ENCODE measurements around the gene AP5Z1. TPM values are rescaled to one million over a fixed set of nuclear protein-coding genes. Genes with fewer than 3 reads are reported as not detected.
A peak's percentile ranks its signal among the peaks of the same experiment; 100 is the strongest.

Gene AP5Z1
- total and polyA plus RNA-seq, 2 donors (not counting 1 experiment from before 2014, with no cell fraction given) = 11.1 to 32.2 TPM

DNA sequence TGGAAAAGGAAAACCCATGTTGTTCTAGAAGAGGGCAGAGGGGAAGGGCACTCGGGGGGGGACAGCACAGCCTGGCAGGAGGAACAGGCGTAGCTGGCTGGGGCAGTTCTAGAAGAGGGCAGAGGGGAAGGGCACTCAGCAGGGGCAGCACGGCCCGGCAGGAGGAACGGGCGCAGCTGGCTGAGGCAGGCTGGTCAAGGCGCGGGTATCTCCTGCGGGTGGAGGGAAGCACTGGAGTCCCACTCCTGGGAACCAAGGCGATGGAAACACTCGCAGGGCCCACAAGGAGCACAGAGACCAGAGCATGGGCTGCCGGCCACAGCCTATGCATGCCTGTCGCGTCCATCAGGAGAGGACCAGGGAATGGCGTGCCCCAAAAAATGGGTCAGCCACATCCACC lies 49.7 kb downstream of the AP5Z1 start:
- H3K36me3 ChIP-seq (ENCODE audit: control insufficient read depth, insufficient read depth, low read length) = no peaks in the 10 kb centered on the region
- H3K9ac ChIP-seq (ENCODE audit: insufficient read depth, low read length) = no peak overlapping the region
- H3K4me3 ChIP-seq (replicated peaks in 1 of 4; ENCODE audit: control extremely low read depth in 1 of 4, insufficient read depth in 1 of 4, low read depth in 3 of 4, low read length in 4 of 4) = no peak overlapping the region
- no peak for DNase-seq (ENCODE audit: low read depth in 2 of 2)
- no peak overlapping the region for H3K27ac ChIP-seq (ENCODE audit: insufficient read depth, low read length)
- no peak overlapping the region for H3K4me2 ChIP-seq (ENCODE audit: extremely low read depth, insufficient read depth, low read length)
- H3K27me3 ChIP-seq (ENCODE audit: control insufficient read depth, insufficient read depth, low read length) = no peaks in the 10 kb centered on the region
- H3K9me3 ChIP-seq (ENCODE audit: control insufficient read depth, insufficient read depth, low read depth, low read length) = no peaks in the 10 kb centered on the region
- TF ChIP-seq EZH2 (IDR thresholded peaks at IDR 0.05; ENCODE audit: low read length, missing control alignments) = no peak
- TF ChIP-seq, protein P1, sequence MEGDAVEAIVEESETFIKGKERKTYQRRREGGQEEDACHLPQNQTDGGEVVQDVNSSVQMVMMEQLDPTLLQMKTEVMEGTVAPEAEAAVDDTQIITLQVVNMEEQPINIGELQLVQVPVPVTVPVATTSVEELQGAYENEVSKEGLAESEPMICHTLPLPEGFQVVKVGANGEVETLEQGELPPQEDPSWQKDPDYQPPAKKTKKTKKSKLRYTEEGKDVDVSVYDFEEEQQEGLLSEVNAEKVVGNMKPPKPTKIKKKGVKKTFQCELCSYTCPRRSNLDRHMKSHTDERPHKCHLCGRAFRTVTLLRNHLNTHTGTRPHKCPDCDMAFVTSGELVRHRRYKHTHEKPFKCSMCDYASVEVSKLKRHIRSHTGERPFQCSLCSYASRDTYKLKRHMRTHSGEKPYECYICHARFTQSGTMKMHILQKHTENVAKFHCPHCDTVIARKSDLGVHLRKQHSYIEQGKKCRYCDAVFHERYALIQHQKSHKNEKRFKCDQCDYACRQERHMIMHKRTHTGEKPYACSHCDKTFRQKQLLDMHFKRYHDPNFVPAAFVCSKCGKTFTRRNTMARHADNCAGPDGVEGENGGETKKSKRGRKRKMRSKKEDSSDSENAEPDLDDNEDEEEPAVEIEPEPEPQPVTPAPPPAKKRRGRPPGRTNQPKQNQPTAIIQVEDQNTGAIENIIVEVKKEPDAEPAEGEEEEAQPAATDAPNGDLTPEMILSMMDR (conservative IDR thresholded peaks at IDR 0.05 in 1 of 2, IDR thresholded peaks at IDR 0.05 in 1 of 2; ENCODE audit: low read depth in 1 of 2, low read length in 2 of 2) = no peak
- H4K20me1 ChIP-seq (ENCODE audit: control insufficient read depth, extremely low read depth, insufficient read depth, low read length) = no peaks in the 10 kb centered on the region
- no peaks in the 10 kb centered on the region for H3K79me2 ChIP-seq (ENCODE audit: control insufficient read depth, insufficient read depth, low read length)
- no peak overlapping the region for H2AFZ ChIP-seq (ENCODE audit: low read length)
- H3K4me1 ChIP-seq (ENCODE audit: control insufficient read depth, extremely low read depth, insufficient read depth, low read length) = no peaks in the 10 kb centered on the region

DNA sequence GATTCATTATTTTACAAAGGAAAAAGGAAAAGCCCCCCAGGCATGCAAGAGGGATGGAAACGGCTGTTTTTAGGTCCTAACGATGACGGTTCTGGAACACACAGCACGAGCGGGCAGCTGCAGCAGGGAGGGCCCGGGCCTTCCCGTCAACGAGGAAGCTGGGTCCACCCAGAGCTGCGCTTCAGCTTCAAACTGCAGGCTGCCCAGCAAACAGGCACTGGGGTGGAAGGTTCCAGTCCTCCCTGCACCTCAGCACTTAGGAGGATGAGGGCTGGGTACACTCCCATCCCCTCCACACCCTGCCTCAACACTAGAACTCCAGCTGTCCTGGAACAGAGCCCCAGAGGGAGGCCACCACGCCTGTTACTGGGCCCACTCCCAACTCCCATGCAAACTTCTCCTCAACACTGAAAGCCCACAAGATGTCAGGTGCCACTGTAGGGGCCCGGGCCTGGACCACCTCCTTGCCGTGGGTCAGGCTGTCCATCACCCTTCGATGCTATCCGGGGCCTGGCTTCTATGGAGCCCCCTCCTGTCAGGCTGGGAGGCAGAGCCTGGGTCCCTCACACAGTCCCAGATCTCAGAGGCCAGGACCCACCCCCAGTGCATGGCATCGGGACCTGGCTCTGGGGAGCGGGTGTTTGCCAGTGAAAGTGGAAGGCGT lies 53.4 kb downstream of the AP5Z1 start:
- H3K4me3 ChIP-seq (replicated peaks in 1 of 4; ENCODE audit: control extremely low read depth in 1 of 4, insufficient read depth in 1 of 4, low read depth in 3 of 4, low read length in 4 of 4) = no peak overlapping the region
- no peak overlapping the region for H2AFZ ChIP-seq (ENCODE audit: low read length)
- H3K4me1 ChIP-seq (ENCODE audit: control insufficient read depth, extremely low read depth, insufficient read depth, low read length) = no peaks in the 10 kb centered on the region
- DNase-seq (ENCODE audit: low read depth in 2 of 2) = no peak
- no peaks in the 10 kb centered on the region for H3K9me3 ChIP-seq (ENCODE audit: control insufficient read depth, insufficient read depth, low read depth, low read length)
- no peak overlapping the region for H3K9ac ChIP-seq (ENCODE audit: insufficient read depth, low read length)
- H3K27me3 ChIP-seq (ENCODE audit: control insufficient read depth, insufficient read depth, low read length) = no peaks in the 10 kb centered on the region
- H3K79me2 ChIP-seq (ENCODE audit: control insufficient read depth, insufficient read depth, low read length) = no peaks in the 10 kb centered on the region
- no peak overlapping the region for H3K27ac ChIP-seq (ENCODE audit: insufficient read depth, low read length)
- no peaks in the 10 kb centered on the region for H3K36me3 ChIP-seq (ENCODE audit: control insufficient read depth, insufficient read depth, low read length)
- TF ChIP-seq, protein P1 (conservative IDR thresholded peaks at IDR 0.05 in 1 of 2, IDR thresholded peaks at IDR 0.05 in 1 of 2; ENCODE audit: low read depth in 1 of 2, low read length in 2 of 2) = no peak
- TF ChIP-seq EZH2 (IDR thresholded peaks at IDR 0.05; ENCODE audit: low read length, missing control alignments) = no peak
- H3K4me2 ChIP-seq (ENCODE audit: extremely low read depth, insufficient read depth, low read length) = no peak overlapping the region
- H4K20me1 ChIP-seq (ENCODE audit: control insufficient read depth, extremely low read depth, insufficient read depth, low read length) = no peaks in the 10 kb centered on the region

DNA sequence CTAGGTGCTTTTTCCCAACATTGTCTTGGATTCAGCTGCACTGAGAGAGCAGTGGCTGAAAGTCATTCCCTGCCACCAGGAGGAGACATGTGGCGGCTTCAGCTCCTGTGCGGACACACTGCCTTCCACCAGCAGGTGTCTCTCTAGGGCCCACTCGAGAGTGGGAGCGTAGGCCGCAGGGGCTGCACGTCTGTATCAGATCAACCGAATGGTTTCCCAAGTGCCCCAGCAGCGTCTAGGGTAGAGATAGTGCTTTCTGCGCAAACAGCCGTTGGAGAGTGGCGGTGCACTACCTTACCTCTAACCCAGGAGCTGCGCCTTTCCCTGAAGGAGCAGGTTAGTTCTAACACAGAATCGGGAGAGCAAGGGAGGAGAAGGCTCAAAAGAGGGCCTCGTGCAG lies 54.8 kb downstream of the AP5Z1 start:
- Histone ChIP-seq H3K9me3 (ENCODE audit: control insufficient read depth, insufficient read depth, low read depth, low read length) (no peaks in the 10 kb centered on the region), H3K79me2 (ENCODE audit: control insufficient read depth, insufficient read depth, low read length) (no peaks in the 10 kb centered on the region), H4K20me1 (ENCODE audit: control insufficient read depth, extremely low read depth, insufficient read depth, low read length) (no peaks in the 10 kb centered on the region), H3K9ac (ENCODE audit: insufficient read depth, low read length) (no peak overlapping the region), H2AFZ (ENCODE audit: low read length) (no peak overlapping the region), H3K4me2 (ENCODE audit: extremely low read depth, insufficient read depth, low read length) (no peak overlapping the region), H3K36me3 (ENCODE audit: control insufficient read depth, insufficient read depth, low read length) (no peaks in the 10 kb centered on the region), H3K4me1 (ENCODE audit: control insufficient read depth, extremely low read depth, insufficient read depth, low read length) (no peaks in the 10 kb centered on the region), H3K4me3 (replicated peaks in 1 of 4; ENCODE audit: control extremely low read depth in 1 of 4, insufficient read depth in 1 of 4, low read depth in 3 of 4, low read length in 4 of 4) (no peak overlapping the region), H3K27ac (ENCODE audit: insufficient read depth, low read length) (no peak overlapping the region), H3K27me3 (ENCODE audit: control insufficient read depth, insufficient read depth, low read length) (no peaks in the 10 kb centered on the region)
- peak; percentile 48 to 65 for DNase-seq (ENCODE audit: low read depth in 2 of 2)
- TF ChIP-seq EZH2 (IDR thresholded peaks at IDR 0.05; ENCODE audit: low read length, missing control alignments) = no peak
- TF ChIP-seq, protein P1 (conservative IDR thresholded peaks at IDR 0.05 in 1 of 2, IDR thresholded peaks at IDR 0.05 in 1 of 2; ENCODE audit: low read depth in 1 of 2, low read length in 2 of 2) = peak; percentile 80 to 90
